IPS-11a (cell line): Measurements from ENCODE around the gene SCGB1A1.
"Not testable (repeated sequence)": the region's sequence is repeated elsewhere in the genome, so short reads cannot be mapped to it uniquely, and the experiment has no call there.

Experiments
- H3K4me3 ChIP-seq: one replicate; pipeline ENCODE4 v1.5.1; 2013; ENCODE audit warnings: low read depth, low read length, control low read depth

Gene SCGB1A1, protein sequence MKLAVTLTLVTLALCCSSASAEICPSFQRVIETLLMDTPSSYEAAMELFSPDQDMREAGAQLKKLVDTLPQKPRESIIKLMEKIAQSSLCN

DNA sequence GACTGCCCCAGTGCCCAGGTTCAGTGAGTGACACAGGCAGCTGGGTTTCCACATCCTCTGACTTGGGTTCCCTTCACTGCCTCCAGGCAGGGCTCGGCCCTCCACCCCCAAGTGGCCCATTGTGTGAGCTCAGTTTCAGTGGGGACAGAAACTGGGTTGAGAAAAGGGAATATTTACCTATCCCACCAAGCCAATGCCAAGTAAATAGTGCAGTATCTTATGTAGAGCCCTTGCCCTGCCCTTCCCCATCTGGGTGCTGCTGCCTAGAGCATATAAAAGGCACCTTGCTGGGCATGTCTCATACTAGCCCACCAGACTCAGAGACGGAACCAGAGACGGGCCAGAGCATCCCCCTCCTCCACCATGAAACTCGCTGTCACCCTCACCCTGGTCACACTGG, at the start of gene SCGB1A1:
Gene SCGB1A1 (plus strand): TSS at position 301 of the 400 bp plus-strand sequence. CDS start 63 bp downstream, at position 364.
- no peak within 1 kb of the TSS for H3K4me3 ChIP-seq

DNA sequence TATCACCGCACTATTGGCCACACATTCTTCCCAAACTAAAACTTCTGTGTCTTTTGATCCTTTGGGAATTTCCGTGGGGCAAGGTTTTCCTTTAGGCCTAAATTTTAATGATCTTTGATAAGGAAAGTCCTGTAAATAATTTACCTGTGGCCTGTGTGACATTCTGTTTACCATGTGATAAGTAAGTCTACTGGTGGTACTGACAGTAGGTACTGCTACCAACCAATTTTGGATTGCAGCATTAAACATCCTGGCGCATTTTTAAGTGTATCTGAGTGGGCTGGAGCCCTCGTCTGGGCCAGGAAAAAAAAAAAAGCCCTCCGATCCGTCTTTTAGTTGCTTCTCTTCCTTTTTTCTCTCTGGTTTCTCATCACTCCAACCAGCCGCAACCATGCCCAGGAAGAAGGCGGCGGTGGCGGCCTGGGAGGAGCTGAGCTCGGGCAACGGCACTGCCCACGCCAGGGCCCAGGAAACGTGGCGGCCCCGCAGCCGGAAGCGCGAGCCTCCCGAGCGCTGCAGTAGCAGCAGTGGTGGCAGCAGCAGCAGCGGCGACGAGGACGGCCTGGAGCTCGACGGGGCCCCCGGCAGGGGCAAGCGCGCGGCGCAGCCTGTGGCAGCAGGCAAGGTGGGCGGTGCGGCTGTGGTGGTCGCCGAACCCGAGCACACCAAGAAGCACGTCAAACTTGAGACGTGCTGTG, 47.9 kb upstream of the SCGB1A1 start:
- H3K4me3 ChIP-seq = no peak overlapping the region

DNA sequence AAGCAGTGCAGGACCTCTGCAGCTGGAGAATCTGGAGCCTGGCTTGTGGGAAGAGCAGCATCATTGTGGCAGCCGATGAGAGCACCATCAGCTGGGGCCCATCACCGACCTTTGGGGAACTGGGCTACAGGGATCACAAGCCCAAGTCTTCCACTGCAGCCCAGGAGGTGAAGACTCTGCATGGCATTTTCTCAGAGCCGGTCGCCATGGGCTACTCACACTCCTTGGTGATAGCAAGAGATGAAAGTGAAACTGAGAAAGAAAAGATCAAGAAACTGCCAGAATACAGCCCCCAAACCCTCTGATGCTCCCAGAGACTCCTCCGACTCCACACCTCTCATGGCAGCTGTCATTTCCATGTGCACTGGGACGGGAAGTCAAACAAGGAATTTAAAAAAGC, 46.0 kb upstream of the SCGB1A1 start:
- no peak overlapping the region for H3K4me3 ChIP-seq

DNA sequence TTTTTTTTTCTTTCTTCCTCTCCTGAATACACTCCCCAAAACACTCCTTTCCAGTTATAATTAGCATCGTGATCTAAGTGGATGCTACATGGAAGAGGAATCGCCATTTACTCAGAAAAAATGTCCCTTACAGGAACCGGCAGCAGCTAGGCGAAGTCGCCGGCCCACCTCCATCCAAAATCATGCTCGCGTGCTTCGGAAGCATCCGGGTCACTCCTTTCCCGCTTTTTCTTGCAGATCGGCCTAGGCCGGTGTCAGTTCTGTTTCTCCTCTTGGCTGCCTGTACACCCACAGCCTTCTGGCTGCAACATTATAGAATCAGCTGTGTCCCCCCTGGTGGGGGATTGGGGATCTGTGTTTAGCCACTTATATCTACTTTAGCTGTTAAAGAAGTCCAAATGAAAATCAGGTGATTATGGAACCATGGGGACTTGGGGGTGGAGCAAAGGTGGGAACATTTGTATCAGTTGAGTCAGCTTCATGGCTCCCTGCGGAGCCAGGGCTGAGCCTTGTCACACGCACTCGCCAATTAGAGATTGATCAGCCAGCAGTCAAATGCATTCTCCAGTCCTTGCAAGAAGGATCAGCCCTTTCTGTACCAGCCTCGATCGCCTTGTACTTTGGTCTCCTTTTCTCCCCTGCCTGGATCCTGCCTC, 45.2 kb upstream of the SCGB1A1 start:
- no peak overlapping the region for H3K4me3 ChIP-seq

DNA sequence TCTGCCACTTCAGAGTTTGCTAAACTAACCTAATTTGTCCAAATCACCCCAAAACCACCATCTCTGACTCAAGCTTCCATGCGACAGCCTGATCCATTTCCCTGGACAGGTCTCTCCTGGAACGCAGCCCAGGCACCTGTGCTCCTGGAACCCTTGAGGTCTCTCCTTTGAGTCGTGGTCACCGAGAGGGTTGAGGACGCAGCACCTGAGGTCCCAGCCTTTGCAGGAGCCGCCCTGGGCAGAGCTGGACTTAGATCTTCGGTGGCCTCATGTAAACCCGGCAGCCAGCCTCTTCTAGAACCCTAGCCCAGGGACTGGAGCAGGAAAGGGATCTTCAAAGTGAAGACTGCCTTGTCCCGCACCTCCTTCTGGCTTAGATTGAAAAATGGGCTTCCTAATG, 44.0 kb upstream of the SCGB1A1 start:
- no peak overlapping the region for H3K4me3 ChIP-seq

DNA sequence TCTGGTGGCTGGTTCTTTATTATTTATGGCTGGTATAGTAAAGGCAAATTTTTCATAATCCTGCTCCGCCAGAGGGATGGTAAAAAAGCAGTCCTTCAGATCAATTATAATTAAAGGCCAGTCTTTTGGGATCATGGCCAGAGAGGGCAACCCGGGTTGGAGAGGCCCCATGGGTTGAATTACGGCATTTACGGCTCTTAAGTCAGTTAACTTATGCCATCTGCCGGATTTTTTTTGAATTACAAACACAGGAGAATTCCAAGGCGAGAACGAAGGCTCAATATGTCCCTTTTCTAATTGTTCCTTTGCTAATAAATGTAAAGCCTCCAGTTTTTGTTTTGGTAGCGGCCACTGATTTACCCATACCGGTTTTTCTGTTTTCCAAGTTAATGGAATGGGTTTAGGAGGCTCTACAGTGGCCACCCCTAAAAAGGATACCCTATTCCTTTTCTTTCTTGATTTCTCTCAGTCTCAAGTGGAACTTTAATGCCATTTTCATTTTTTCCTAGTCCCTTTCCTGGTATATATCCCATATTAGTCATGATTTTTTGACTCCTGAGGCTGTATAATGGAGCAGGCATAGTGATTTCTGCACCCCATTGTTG, 40.3 kb upstream of the SCGB1A1 start:
- H3K4me3 ChIP-seq = not testable (repeated sequence)

DNA sequence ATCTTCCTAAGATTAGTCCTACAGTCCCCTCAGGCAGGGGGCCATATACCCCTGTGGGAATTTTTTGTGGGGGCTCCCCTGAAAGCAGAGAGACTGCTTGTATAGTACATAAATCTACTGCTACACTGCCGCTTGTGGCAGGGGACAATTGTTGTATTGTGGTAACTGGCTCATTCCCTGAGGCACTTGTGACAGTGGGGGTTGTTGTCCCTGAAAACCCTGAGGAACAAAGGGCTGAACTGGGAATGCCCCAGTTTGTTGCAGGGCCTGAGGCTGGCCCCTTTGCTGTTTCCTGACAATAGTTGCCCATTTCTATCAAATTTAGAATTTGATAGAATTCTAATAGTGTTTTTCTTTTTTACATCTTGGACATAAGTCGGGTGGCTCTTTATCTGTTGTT, 39.2 kb upstream of the SCGB1A1 start:
- not testable (repeated sequence) for H3K4me3 ChIP-seq

DNA sequence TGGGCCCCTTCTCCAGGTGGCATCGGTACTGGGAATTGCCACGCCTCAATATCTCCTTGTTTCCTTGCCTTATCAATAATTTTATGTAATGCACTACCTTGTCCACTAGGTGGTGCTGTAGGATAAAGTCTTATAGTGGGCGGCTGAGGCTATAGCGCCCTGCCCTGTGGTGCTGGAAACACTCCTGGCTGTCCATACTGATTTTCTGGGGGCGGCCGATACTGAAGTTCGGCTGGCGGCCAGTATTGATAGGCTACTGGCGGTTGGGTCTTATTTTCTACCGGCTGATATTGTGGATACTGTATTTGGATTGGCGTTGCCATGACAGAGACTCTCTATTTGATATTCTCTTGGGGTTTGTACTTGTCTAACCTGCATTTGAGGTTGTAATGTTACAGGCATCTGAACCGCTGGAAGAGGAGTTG, 38.0 kb upstream of the SCGB1A1 start:
- not testable (repeated sequence) for H3K4me3 ChIP-seq

DNA sequence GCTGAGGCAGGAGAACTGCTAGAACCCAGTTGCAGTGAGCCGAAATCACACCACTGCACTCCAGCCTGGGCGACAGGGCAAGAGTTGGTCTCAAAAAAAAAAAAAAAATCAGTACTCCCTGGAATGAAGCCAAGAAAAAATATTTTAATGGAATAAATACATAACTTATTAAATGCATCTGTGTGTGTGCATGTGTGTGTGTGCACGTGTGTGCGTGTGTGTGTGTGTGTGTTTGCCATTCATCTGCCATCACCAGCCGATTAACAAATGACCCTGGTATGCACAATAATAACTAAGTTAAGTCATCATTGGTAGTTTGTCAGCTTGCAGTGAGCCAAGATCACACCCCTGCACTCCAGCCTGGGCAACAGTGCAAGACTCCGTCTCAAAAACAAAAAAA, 35.0 kb upstream of the SCGB1A1 start:
- H3K4me3 ChIP-seq = no peak overlapping the region

DNA sequence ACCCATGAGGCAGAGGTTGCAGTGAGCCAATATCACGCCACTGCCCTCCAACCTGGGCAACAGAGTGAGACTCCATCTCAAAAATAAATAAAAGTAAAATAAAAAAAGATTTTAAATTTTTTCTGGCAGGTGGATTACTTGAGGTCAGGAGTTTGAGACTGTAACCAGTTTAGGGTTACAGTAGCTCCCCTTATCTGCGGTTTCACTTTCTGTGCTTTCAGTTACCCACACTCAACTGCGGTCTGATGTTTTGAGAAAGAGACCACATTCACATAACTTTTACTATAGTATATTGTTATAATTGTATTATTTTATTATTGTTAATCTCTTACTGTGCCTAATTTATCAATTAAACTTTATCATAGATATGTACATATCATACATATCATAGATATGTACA, 32.8 kb upstream of the SCGB1A1 start:
- H3K4me3 ChIP-seq = not testable (repeated sequence)

DNA sequence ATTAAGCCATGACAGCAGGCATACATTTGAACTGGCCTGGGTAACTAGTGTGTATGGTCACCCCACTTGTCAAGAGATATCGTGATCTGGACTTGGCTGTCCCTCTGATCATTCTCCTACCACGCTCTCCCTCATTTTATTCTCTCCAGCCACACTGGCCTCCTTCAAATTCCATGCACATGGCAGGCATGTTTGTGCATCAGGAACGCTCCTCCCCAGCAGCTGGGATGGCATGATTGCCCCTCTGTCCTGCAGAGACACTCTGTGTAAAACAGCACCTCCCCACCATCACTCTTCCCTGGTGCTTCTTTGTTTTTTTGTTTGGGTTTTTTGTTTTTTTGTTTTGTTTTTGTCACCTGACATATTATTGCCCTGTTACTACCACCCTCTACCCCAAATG, 31.5 kb upstream of the SCGB1A1 start:
- no peak overlapping the region for H3K4me3 ChIP-seq

DNA sequence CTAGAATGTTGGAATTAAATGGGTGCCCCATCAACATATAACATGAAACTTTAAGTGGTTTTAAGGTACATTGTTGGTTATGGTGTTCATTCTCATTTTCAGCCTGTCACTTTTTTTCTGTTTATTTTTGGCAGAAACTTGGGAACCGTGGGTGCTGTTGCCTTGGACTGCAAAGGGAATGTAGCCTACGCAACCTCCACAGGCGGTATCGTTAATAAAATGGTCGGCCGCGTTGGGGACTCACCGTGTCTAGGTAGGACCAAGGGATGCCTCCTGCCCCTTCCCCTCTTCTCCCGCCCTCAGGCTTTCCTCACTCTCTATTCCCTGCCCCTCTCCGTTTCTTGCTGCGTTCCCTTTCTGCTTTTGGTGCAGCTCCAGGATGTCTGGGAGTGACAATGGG, 29.8 kb upstream of the SCGB1A1 start:
- no peak overlapping the region for H3K4me3 ChIP-seq

DNA sequence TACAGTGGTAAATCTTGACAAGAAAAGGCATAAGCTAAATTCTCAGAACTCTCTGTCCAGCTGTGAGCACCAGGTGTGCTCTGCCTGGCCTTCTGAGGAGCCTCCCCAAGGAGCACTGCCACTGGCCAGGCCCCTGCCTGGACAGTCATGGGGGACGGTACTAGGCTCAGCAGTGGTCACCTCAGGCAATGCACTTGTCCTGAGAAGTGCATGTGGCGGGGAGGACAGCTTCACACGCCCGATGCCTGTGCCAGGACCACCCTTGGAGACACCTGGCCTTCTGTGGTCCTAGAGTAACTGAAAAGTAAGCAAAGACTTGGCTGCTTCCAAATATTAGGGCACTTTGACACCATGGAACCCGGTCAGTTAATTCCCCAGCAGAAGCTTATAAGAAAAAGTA, 28.6 kb upstream of the SCGB1A1 start:
- H3K4me3 ChIP-seq = no peak overlapping the region

DNA sequence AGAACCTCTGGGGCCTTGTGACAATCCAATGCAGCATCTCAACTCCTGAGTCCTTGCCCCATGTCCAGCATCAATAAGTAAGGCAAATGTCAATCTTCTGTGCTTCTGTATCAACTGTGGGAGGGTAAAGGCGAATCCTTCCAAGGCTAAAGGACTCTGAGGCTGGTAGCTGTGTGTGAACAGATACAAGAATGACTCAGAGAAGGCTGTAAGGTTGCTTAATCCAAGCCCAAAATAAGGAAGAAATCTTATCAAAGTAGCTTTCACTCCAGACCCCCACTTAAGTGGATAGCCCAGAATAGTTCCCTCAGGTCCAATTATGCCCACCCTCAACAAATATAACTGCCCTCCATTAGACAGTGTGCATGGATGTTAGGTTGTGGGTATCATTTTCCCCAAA, 28.1 kb upstream of the SCGB1A1 start:
- H3K4me3 ChIP-seq = no peak overlapping the region

DNA sequence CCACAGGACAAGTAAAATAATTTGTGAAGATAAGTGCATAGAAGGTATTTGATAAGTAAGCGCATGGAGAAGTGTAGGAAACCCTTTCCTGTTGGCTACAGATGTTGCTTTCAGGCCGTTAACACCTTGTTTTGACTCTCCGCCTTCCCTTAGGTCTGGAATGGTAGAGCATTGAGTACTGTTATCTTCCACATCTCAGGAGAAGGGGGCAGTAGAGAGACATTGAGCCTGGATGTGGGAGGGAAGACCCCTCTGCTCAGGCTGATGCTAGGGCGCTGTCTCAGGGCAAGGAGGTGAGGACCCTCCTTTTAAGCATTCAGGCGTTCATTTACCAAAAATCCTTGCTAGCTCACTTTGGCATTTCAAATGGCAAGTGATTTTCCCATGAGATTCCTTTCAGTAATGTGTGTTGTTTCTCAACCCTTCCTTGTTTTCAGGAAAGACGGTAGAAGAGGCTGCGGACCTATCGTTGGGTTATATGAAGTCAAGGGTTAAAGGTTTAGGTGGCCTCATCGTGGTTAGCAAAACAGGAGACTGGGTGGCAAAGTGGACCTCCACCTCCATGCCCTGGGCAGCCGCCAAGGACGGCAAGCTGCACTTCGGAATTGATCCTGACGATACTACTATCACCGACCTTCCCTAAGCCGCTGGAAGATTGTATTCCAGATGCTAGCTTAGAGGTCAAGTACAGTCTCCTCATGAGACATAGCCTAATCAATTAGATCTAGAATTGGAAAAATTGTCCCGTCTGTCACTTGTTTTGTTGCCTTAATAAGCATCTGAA, 27.0 kb upstream of the SCGB1A1 start:
- H3K4me3 ChIP-seq = no peak overlapping the region

DNA sequence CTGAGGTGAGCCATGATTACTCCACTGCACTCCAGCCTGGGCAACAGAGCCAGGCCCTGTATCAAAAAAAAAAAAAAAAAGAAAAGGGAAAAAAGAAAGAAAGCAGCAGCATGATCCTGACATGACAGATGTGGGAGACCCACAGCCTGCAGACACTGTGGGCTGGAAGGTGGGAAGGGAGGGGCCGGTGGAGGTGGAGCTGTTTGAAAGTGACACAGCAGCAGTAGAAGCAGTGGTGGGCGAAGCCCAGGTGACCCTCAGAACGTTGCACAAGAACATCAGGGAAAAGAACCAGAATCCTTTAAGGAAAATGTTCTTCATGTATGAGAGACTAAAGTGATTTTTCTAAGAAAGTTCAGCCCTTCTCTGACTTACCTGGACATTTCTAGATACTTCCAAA, 26.3 kb upstream of the SCGB1A1 start:
- H3K4me3 ChIP-seq = no peak overlapping the region

DNA sequence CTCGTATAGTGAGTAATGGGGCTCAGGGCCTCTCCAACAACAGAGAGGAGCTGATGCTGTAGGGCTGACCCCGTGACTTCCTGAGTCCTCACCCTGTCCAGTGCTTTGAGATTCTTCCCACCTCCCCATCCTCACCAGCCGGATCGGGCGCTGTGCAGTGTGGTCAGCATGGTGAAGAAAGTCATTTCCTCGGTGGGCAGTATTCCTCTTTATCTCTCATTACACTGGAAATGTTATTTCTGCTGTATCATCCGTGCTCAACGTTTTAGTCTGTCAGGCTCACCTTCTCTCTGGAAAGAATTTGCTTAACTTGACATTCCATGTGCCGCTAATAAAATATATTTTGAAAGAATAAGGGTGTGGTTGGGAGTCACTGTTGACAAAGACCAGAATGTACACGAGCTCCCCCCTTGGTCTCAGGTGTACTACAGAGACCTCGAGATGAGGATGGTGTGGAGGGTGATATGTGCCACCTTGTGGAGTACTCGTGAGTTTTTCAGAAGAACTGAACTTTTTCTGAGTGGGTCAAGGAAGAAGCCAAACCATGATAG, 25.7 kb upstream of the SCGB1A1 start:
- H3K4me3 ChIP-seq = no peak overlapping the region

DNA sequence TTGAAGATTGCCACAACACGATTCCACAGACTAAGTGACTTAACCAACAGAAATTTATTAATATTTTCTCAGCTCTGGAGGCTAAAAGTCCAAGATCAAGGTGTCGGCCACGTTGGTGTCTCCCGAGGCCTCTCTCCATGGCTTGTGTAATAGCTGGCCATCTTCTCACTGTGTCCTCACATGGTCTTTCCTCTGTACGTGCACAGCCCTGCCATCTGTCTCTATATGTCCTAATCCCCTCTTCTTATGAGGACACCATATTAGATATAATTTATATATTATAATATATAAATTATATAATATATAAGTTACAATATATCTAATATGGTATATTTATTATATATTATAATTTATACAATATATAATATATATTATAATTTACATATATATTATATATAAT, 25.1 kb upstream of the SCGB1A1 start:
- H3K4me3 ChIP-seq = no peak overlapping the region

DNA sequence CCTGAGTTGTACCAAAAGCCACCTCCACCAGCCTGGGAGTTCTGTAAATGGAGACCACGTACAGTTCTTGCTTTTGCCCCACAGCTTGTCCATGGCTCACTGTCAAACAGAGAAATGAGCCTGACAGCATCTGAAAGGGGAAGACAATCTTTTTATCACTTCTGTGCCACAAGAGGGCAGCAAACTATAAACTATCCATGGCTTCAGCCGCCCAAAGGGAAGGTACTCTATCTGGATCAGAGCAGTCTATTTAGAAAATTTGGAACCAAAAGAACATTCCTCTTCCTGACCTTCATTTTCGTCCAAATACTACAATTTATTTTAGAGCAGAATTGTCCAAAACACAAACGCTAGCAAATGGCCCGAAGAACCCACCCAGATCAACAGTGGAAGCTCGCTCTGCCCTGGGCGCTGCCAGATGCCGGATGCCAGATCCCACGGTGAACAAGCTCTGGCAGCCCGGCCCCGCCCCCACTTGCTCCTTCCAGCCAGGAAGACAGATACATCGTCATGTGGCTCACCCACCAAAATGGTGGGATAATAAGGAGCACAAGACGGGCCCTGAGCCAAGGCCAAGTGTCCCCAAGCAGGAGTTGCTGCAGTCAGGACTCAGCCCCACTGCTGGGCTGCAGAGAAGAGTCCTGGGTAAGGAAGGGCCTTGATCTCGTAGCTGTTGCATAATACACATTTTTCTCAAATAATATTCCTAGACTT, 23.9 kb upstream of the SCGB1A1 start:
- no peak overlapping the region for H3K4me3 ChIP-seq

DNA sequence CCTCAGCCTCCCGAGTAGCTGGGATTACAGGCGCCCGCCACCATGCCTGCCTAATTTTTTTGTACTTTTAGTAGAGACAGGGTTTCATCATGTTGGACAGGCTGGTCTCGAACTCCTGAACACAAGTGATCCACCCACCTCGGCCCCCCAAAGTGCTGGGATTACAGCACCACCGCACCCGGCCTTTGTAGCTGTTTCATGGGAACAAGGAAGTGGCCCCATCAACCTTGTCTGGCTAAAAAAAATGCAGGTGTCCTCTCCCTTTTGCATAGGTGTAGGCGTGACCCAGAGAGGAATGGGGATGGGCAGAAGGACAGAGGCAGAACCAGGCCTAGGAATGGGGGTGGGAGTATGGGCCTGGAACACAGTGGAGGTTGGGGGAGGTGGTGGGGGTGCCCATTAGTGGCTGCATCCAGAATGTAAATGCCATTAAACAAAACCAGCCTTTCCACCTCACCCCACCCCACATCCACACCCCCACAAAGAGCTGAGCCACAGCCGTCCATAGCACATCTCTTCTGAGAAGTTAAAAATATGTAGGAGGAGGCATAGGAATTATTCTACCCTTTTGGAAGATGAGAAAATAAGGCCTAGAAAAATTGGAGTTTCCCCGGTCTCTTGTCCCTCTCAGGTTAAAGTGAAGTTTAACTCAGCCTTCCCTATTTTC, 22.8 kb upstream of the SCGB1A1 start:
- no peak overlapping the region for H3K4me3 ChIP-seq
